Osteocyte (in vitro differentiated cells): ENCODE measurements around the gene RTN4. TPM values are rescaled to one million over a fixed set of nuclear protein-coding genes. Genes with fewer than 3 reads are reported as not detected.
"Not testable (repeated sequence)": the region's sequence is repeated elsewhere in the genome, so short reads cannot be mapped to it uniquely, and the experiment has no call there.

Source experiments
- DNase-seq: peaks from one replicate; pipeline ENCODE4 v3.0.0; 2021; ENCODE audit warnings: mixed read lengths; ENCODE audit not compliant: unreplicated experiment; ENCODE audit errors: extremely low spot score
- H3K27ac Mint-ChIP-seq: one replicate; pipeline ENCODE4 v1.8.0; 2021; ENCODE audit warnings: mild to moderate bottlenecking, mixed read lengths; ENCODE audit not compliant: unreplicated experiment
- H3K27me3 Mint-ChIP-seq: one replicate; pipeline ENCODE4 v1.8.0; 2021; ENCODE audit warnings: mixed read lengths; ENCODE audit not compliant: unreplicated experiment
- H3K36me3 Mint-ChIP-seq: one replicate; pipeline ENCODE4 v1.8.0; 2021; ENCODE audit warnings: mixed read lengths; ENCODE audit not compliant: unreplicated experiment
- H3K4me1 Mint-ChIP-seq: one replicate; pipeline ENCODE4 v1.8.0; 2021; ENCODE audit warnings: mixed read lengths; ENCODE audit not compliant: unreplicated experiment
- H3K4me3 Mint-ChIP-seq: one replicate; pipeline ENCODE4 v1.8.0; 2021; ENCODE audit warnings: mild to moderate bottlenecking, moderate library complexity, mixed read lengths; ENCODE audit not compliant: unreplicated experiment
- H3K9me3 Mint-ChIP-seq: one replicate; pipeline ENCODE4 v1.8.0; 2021; ENCODE audit warnings: mixed read lengths; ENCODE audit not compliant: unreplicated experiment
- total RNA-seq: library from RNA; stranded (reverse); gene quantifications from 2 replicates; pipeline ENCODE4 v1.2.1, GENCODE V29; 2021
- TF ChIP-seq, protein P1 (sequence below): fragments of 200-600 bp; sonication (generic); IDR thresholded peaks from 2 replicates; pipeline ENCODE4 v1.5.0; 2021; ENCODE audit warnings: antibody characterized with exemption, mild to moderate bottlenecking, moderate library complexity

Gene RTN4
- total RNA-seq, 1 donor from 2014 or later = 532 TPM

GRCh38 chr2:55096586-55096985 lies 46.3 kb upstream of the RTN4 start:
- no peaks in the 10 kb centered on the region for H3K9me3 Mint-ChIP-seq
- TF ChIP-seq, protein P1, sequence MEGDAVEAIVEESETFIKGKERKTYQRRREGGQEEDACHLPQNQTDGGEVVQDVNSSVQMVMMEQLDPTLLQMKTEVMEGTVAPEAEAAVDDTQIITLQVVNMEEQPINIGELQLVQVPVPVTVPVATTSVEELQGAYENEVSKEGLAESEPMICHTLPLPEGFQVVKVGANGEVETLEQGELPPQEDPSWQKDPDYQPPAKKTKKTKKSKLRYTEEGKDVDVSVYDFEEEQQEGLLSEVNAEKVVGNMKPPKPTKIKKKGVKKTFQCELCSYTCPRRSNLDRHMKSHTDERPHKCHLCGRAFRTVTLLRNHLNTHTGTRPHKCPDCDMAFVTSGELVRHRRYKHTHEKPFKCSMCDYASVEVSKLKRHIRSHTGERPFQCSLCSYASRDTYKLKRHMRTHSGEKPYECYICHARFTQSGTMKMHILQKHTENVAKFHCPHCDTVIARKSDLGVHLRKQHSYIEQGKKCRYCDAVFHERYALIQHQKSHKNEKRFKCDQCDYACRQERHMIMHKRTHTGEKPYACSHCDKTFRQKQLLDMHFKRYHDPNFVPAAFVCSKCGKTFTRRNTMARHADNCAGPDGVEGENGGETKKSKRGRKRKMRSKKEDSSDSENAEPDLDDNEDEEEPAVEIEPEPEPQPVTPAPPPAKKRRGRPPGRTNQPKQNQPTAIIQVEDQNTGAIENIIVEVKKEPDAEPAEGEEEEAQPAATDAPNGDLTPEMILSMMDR = no peak
- H3K27ac Mint-ChIP-seq = no peak overlapping the region
- H3K27me3 Mint-ChIP-seq = no peaks in the 10 kb centered on the region
- peak; percentile 44 for DNase-seq
- H3K4me3 Mint-ChIP-seq = no peak overlapping the region
- peaks cover 37% of the 10 kb centered on the region for H3K4me1 Mint-ChIP-seq
- no peaks in the 10 kb centered on the region for H3K36me3 Mint-ChIP-seq

DNA sequence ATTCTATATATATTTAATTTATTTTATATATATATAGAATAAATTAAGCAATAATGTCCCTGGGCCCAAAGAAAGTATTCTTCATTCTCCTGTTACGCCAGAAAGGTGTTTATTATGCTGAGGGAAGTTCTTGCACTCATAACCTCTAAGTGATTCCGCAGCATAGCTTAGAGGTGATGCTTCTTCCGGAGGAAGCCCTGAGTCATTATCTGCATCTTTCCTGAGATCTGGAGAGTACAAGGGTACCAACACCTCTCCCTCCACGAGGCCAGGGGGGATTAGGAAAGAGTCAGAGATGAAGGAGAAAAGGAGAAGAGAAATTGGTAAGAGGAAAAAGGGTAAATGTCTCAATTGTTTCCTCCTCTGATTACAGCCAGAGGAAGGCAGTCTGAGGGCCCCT lies 43.1 kb upstream of the RTN4 start:
- Mint-ChIP-seq H3K36me3 (no peaks in the 10 kb centered on the region), H3K9me3 (no peaks in the 10 kb centered on the region), H3K27me3 (no peaks in the 10 kb centered on the region), H3K4me3 (no peak overlapping the region), H3K27ac (peak overlapping the region; percentile 35), H3K4me1 (peaks cover 21% of the 10 kb centered on the region)
- TF ChIP-seq, protein P1 = no peak
- DNase-seq = no peak

DNA sequence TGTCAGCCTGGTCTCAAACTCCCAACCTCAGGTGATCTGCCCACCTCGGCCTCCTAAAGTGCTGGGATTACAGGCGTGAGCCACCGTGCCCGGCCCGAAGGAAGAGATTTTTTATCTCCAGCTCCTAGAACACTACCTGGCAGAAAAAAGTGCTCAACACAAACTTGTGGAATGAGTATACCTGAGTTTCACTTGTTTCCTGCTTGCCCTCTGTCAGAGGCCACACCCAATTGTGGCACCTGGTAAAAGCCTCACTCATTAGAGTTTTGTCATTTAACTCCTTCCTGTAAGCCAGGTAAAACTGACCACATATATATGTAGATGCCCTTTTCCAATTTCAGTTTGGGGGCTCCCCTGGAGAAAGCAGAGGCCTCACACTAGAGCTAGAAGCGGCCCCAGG lies 42.2 kb upstream of the RTN4 start:
- TF ChIP-seq, protein P1 = no peak
- Mint-ChIP-seq H3K36me3 (no peaks in the 10 kb centered on the region), H3K4me1 (peaks cover 28% of the 10 kb centered on the region), H3K4me3 (no peak overlapping the region), H3K27me3 (no peaks in the 10 kb centered on the region), H3K9me3 (no peaks in the 10 kb centered on the region), H3K27ac (no peak overlapping the region)
- DNase-seq = no peak

DNA sequence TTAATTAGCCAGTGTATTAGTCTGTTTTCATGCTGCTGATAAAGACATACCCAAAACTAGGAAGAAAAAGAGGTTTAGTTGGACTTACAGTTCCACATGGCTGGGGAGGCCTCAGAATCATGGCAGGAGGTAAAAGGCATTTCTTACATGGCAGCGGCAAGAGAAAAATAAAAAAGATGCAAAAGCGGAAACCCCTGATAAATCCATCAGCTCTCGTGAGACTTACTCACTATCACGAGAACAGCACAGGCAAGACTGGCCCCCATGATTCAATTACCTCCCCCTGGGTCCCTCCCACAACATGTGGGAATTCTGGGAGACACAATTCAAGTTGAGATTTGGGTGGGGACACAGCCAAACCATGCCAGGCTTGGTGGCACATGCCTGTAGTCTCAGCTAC lies 41.4 kb upstream of the RTN4 start:
- not testable (repeated sequence) for H3K9me3 Mint-ChIP-seq, H3K27ac Mint-ChIP-seq, DNase-seq, H3K27me3 Mint-ChIP-seq, H3K36me3 Mint-ChIP-seq, H3K4me3 Mint-ChIP-seq
- H3K4me1 Mint-ChIP-seq = peaks cover 28% of the 10 kb centered on the region

GRCh38 chr2:55090702-55091101 lies 40.5 kb upstream of the RTN4 start:
- H3K27me3 Mint-ChIP-seq = no peaks in the 10 kb centered on the region
- H3K27ac Mint-ChIP-seq = no peak overlapping the region
- TF ChIP-seq, protein P1 = no peak
- peaks cover 28% of the 10 kb centered on the region for H3K4me1 Mint-ChIP-seq
- H3K9me3 Mint-ChIP-seq = no peaks in the 10 kb centered on the region
- no peak overlapping the region for H3K4me3 Mint-ChIP-seq
- no peaks in the 10 kb centered on the region for H3K36me3 Mint-ChIP-seq
- DNase-seq = no peak

DNA sequence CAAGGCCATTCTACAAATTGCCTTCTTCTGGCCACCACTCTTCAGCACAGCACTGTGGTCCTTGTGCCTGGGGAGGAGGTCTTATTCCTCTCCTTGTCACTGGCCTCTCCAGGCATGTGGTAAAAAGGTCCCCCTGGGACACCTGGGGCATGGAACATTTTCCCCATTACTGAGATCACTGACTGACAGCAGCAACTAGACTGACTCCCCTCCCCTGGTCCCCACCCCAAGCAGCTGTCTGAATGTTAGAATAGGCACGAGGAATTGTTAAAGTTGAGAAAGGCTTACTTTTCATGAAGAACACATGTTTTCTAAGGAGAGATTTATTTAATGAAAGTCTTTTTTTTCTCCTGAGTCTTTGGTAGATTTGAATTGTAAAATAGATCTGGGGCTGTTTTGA lies 39.5 kb upstream of the RTN4 start:
- no peaks in the 10 kb centered on the region for H3K27me3 Mint-ChIP-seq
- H3K36me3 Mint-ChIP-seq = no peaks in the 10 kb centered on the region
- H3K27ac Mint-ChIP-seq = no peak overlapping the region
- no peaks in the 10 kb centered on the region for H3K9me3 Mint-ChIP-seq
- no peak for DNase-seq
- H3K4me3 Mint-ChIP-seq = no peak overlapping the region
- TF ChIP-seq, protein P1 = no peak
- peaks cover 28% of the 10 kb centered on the region for H3K4me1 Mint-ChIP-seq
